ENCODE results near the gene SLC22A5.

Gene SLC22A5

DNA sequence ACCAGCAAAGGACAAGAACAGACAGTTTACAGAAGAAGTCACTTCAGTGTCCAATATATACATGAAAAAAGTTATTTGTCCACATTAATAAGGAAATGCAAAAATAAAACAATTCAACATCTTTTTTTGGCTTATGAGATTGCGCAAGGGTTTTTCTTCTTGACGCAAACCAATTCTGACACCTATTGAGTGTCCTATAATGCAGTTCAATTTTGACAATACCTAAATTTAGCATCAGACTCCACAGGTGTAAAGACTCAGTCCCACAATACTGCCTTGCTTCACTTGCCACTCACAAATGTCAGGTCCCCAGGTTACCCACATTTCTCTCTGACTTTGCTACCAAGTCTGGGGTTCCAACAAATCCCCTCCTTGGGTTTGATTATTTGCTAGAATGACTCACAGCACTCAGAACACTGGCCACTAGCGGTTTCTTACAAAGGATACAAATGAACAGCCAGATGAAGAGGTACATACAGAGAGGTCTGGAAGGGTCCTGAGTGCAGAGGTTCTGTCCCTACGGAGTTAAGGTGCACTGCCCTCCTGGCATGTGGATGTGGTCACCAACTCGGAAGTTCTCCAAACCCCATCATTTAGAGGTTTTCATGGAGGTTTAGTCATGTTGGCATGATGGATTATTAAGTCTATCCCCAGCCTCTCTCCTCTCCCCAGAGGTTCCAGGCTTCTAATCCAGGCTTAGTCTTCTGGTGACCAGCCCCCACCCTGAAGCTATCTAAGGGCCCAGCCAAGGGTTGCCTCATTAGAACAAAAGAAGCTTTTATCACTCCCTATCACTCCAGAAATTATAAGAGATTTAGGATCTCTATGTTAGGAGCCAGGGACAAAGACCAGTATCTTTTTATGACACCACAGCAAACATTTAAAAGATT, 27.0 kb upstream of the SLC22A5 start:
- Histone ChIP-seq H3K27ac (ENCODE audit: low read length) (no peak overlapping the region), H3K36me3 (ENCODE audit: control insufficient read depth in 1 of 2, insufficient read depth in 2 of 2, low read length in 2 of 2) (peaks cover 3 to 11% of the 10 kb centered on the region in 2 donors), H3K27me3 (ENCODE audit: low read depth, low read length) (no peaks in the 10 kb centered on the region), H3K9me3 (ENCODE audit: control insufficient read depth in 1 of 2, low read length in 2 of 2) (no peaks in the 10 kb centered on the region), H3K4me3 (ENCODE audit: low read depth in 1 of 2, low read length in 2 of 2) (no peak overlapping the region), H3K4me1 (ENCODE audit: control insufficient read depth in 1 of 2, insufficient read depth in 2 of 2, low read length in 2 of 2) (no peaks in the 10 kb centered on the region)

DNA sequence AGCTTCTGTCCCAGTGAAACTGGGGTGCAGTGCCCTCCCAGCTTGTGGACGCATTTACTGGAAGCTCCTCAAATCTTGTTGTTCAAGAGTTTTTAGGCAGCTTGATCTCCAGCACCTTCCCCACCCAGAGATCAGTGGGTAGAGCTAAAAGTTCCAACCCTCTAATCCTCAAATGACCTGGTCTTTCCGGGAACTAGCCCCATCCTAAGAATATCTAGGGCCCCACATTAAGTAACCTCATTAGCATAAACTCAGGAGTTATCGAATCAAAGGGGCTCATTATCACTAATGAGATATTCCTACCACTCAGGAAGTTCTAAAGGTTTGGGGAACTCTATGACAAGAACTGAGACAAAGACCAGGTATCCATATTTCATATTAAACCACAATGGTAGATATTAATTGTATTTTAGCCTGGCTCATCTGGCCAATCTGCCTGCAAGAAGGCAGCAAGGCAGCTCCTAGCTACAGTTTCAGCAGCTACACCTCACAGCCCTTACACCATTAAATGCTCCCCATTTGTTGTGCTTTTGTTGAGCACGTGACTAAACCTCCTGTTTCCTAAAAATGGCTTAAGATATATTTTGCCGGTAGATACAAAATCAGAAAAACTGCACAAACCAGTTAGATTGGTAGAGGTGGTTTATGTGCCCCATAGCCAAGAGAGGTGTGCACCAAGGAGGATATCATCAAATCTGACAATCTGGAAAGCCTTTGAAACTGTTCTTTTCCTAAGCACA, 24.6 kb upstream of the SLC22A5 start:
- Histone ChIP-seq H3K9me3 (ENCODE audit: control insufficient read depth in 1 of 2, low read length in 2 of 2) (peaks cover 0 to 5% of the 10 kb centered on the region in 2 donors), H3K4me1 (ENCODE audit: control insufficient read depth in 1 of 2, insufficient read depth in 2 of 2, low read length in 2 of 2) (no peaks in the 10 kb centered on the region), H3K27ac (ENCODE audit: low read length) (no peak overlapping the region), H3K4me3 (ENCODE audit: low read depth in 1 of 2, low read length in 2 of 2) (no peak overlapping the region), H3K27me3 (ENCODE audit: low read depth, low read length) (no peaks in the 10 kb centered on the region), H3K36me3 (ENCODE audit: control insufficient read depth in 1 of 2, insufficient read depth in 2 of 2, low read length in 2 of 2) (peaks cover 5 to 13% of the 10 kb centered on the region in 2 donors)

DNA sequence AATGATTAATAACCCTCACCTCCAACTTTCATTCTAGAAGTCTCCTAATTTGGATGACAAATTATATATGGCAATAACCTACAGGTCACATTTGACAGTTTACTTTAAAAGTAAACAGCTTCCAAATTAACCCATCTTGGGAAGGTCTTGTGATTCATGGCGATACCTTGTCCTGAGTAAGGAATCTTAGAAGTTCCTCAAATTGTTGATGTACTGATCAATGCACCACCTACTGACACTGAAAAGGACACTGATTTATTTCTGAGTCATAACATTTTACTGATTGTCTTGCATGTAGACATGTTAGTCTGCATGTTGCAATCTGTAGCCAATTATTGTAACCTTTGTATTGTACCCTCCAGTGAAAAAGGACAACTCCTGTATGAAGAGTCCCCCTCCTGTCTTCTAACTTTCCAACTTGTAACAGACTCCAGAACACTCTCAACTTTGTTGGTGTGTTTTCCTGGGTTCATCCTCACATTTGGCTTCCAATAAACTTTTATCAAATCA, 16.0 kb upstream of the SLC22A5 start:
- H3K4me3 ChIP-seq (ENCODE audit: low read depth in 1 of 2, low read length in 2 of 2), result no peak overlapping the region
- H3K27ac ChIP-seq (ENCODE audit: low read length), result no peak overlapping the region
- H3K9me3 ChIP-seq (ENCODE audit: control insufficient read depth in 1 of 2, low read length in 2 of 2), result peaks cover 0 to 5% of the 10 kb centered on the region in 2 donors
- peaks cover 4 to 10% of the 10 kb centered on the region in 2 donors for H3K36me3 ChIP-seq (ENCODE audit: control insufficient read depth in 1 of 2, insufficient read depth in 2 of 2, low read length in 2 of 2)
- H3K27me3 ChIP-seq (ENCODE audit: low read depth, low read length), result no peaks in the 10 kb centered on the region
- no peaks in the 10 kb centered on the region for H3K4me1 ChIP-seq (ENCODE audit: control insufficient read depth in 1 of 2, insufficient read depth in 2 of 2, low read length in 2 of 2)

DNA sequence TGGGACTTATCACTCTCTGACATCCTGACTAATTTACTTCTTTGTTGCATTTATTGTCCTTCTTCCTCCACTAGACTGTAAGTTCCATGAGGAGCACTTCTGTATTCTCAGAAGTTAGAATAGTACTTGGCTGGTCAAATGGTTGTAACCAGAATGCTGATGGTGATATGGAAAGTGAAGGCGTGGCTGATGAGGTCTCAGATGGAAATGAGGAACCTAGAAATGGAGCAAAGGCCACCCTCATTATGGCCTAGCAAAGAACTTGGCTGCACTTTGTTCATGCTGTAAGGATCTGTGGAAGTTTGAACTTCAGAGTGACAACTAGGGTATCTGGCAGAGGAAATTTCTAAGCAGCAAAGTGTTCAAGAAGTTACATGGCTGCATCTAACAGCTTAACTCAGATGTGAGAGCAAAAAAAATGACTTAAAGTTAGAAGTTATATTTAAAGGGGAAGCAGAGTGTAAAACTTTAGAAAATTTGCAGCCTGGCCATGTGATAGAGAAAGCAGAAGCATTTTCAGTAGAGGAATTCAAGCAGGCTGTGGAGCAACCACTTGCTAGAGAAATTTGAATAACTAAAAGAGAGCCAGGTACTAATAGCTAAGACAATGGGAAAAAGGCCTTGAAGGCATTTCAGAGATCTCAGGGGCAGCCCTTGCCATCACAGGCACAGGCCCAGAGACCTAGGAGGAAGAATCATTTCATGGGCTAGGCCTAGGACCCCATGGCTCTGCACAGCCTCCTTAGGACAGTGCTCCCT, 14.9 kb upstream of the SLC22A5 start:
- Histone ChIP-seq H3K4me3 (ENCODE audit: low read depth in 1 of 2, low read length in 2 of 2) (no peak overlapping the region), H3K27ac (ENCODE audit: low read length) (peak overlapping the region; percentile 6), H3K9me3 (ENCODE audit: control insufficient read depth in 1 of 2, low read length in 2 of 2) (peaks cover 0 to under 1% of the 10 kb centered on the region in 2 donors), H3K27me3 (ENCODE audit: low read depth, low read length) (no peaks in the 10 kb centered on the region), H3K4me1 (ENCODE audit: control insufficient read depth in 1 of 2, insufficient read depth in 2 of 2, low read length in 2 of 2) (no peaks in the 10 kb centered on the region), H3K36me3 (ENCODE audit: control insufficient read depth in 1 of 2, insufficient read depth in 2 of 2, low read length in 2 of 2) (peaks cover under 1 to 4% of the 10 kb centered on the region in 2 donors)

DNA sequence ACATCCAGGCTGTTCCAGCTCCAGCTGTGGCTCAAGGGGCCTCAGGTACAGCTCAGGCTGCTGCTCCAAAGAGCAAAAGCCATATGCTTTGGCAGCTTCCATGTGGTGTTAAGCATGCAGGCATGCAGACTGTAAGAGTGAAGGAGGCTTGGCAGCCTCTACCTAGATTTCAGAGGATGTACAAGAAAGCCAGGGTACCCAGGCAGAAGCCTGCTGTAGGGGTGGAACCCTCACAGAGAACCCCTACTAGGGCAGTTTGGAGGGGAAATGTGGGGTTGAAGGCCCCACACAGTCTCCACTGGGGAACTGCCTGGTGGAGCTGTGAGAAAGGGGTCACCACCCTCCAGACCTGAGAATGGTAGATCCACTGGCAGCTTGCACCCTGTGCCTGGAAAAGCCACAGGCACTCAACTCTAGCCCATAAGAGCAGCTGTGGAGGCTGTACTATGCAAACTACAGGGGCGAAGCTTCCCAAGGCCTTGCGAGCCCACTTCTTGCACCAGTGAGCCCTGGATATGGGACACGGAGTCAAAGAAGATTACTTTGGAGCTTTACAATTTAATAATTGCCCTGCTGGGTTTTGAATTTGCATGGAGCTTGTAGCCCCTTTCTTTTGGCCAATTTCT, 14.3 kb upstream of the SLC22A5 start:
- no peak overlapping the region for H3K27ac ChIP-seq (ENCODE audit: low read length)
- H3K9me3 ChIP-seq (ENCODE audit: control insufficient read depth in 1 of 2, low read length in 2 of 2), result no peaks in the 10 kb centered on the region
- no peak overlapping the region for H3K4me3 ChIP-seq (ENCODE audit: low read depth in 1 of 2, low read length in 2 of 2)

DNA sequence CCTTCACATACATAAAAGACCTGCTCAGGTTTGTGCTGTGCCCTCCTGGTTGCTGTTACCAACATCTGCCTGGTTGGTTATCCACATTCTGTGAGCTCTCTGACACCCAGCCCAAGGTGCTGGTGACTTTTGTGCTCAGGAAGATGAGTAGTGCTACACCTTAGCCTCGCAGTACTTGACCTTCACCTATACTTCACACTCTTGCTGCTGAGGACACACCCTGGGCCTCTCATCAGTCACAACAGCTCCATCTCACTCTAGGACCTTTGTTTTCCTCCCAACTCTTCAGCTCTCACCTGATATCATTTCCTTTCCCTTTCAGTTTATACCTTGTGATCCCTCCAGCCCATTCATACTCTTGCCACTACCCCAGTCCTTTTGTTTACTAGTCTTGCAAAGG, 10.7 kb upstream of the SLC22A5 start:
- H3K27me3 ChIP-seq (ENCODE audit: low read depth, low read length), result no peaks in the 10 kb centered on the region
- no peak overlapping the region for H3K27ac ChIP-seq (ENCODE audit: low read length)
- H3K4me1 ChIP-seq (ENCODE audit: control insufficient read depth in 1 of 2, insufficient read depth in 2 of 2, low read length in 2 of 2), result no peaks in the 10 kb centered on the region
- H3K9me3 ChIP-seq (ENCODE audit: control insufficient read depth in 1 of 2, low read length in 2 of 2), result no peaks in the 10 kb centered on the region
- no peak overlapping the region for H3K4me3 ChIP-seq (ENCODE audit: low read depth in 1 of 2, low read length in 2 of 2)
- no peaks in the 10 kb centered on the region for H3K36me3 ChIP-seq (ENCODE audit: control insufficient read depth in 1 of 2, insufficient read depth in 2 of 2, low read length in 2 of 2)

More for the DNA sequence above, 14.3 kb upstream of the SLC22A5 start:
- Histone ChIP-seq H3K27me3 (ENCODE audit: low read depth, low read length) (no peaks in the 10 kb centered on the region), H3K36me3 (ENCODE audit: control insufficient read depth in 1 of 2, insufficient read depth in 2 of 2, low read length in 2 of 2) (peaks cover 0 to 4% of the 10 kb centered on the region in 2 donors), H3K4me1 (ENCODE audit: control insufficient read depth in 1 of 2, insufficient read depth in 2 of 2, low read length in 2 of 2) (no peaks in the 10 kb centered on the region)

DNA sequence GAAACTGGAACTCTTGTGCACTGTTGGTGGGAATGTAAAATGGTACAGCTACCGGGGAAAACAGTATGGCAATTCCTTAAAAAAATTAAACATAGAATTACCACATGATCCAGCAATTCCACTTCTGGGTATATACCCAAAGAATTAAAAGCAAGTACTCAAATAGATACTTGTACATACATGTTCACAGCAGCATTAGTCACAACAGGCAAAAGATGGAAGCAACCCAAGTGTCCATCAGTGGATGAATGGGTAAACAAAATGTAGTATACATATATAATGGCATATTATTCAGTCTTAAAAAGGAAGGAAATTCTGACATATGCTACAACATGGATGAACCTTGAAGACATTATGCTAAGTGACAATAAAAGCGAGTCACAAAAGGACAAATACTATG, 7.4 kb upstream of the SLC22A5 start:
- H3K4me1 ChIP-seq (ENCODE audit: control insufficient read depth in 1 of 2, insufficient read depth in 2 of 2, low read length in 2 of 2), result no peaks in the 10 kb centered on the region
- H3K9me3 ChIP-seq (ENCODE audit: control insufficient read depth in 1 of 2, low read length in 2 of 2), result no peaks in the 10 kb centered on the region
- no peak overlapping the region for H3K4me3 ChIP-seq (ENCODE audit: low read depth in 1 of 2, low read length in 2 of 2)
- no peaks in the 10 kb centered on the region for H3K36me3 ChIP-seq (ENCODE audit: control insufficient read depth in 1 of 2, insufficient read depth in 2 of 2, low read length in 2 of 2)
- H3K27ac ChIP-seq (ENCODE audit: low read length), result no peak overlapping the region
- H3K27me3 ChIP-seq (ENCODE audit: low read depth, low read length), result no peaks in the 10 kb centered on the region

DNA sequence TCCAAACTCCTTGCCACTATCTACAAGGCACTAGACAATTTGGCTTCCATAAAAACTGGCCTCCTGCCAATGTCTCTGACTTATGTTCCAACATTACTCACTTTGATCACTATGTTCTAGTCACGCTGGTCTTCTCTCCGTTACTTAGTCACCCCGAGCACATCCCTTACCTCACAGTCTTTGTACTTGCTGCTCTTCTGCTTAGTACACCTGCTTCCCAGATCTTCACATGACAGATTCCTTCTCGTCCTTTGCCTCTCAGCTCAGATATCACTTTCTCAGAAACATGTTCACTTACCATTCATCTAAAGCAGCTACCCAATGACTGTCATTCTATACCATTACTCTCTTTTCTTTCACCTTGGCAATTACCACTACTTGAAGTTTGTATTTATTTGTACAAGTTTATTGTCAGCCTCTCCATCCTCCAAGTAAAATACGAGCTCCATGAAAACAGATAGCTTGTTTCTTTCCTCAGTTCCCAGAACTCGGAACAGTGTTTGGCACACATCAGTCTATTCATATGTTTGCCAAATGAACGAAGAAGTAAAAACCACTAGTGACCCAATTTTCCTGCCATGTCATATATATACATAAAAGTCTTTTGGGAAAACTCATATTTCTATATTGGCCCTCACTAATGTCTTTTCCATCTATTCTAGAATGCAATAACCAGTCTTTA, 5.9 kb upstream of the SLC22A5 start:
- Histone ChIP-seq H3K9me3 (ENCODE audit: control insufficient read depth in 1 of 2, low read length in 2 of 2) (no peaks in the 10 kb centered on the region), H3K27ac (ENCODE audit: low read length) (peak overlapping the region; percentile 28), H3K36me3 (ENCODE audit: control insufficient read depth in 1 of 2, insufficient read depth in 2 of 2, low read length in 2 of 2) (no peaks in the 10 kb centered on the region), H3K27me3 (ENCODE audit: low read depth, low read length) (no peaks in the 10 kb centered on the region), H3K4me1 (ENCODE audit: control insufficient read depth in 1 of 2, insufficient read depth in 2 of 2, low read length in 2 of 2) (no peaks in the 10 kb centered on the region), H3K4me3 (ENCODE audit: low read depth in 1 of 2, low read length in 2 of 2) (no peak overlapping the region)

DNA sequence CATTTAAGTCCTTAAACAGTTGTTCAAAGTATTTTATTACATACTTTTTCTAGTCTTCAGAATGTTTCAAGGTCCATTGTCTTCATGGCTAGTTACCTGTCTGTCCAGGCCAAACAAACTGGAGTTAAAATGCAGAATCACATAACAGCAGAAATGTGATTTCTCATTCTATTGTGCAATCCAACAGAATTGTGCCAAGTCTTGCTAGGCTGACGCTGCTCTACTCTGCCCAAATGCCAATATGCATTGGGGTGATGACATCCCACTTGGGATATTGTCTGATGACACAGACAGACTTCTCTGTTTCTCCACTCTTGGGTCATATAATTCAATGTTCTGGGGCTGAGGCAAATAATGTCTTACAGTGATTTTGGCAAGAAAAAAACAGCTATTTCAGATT, 5.2 kb upstream of the SLC22A5 start:
- H3K27me3 ChIP-seq (ENCODE audit: low read depth, low read length), result no peaks in the 10 kb centered on the region
- H3K27ac ChIP-seq (ENCODE audit: low read length), result peak overlapping the region; percentile 25
- no peak overlapping the region for H3K4me3 ChIP-seq (ENCODE audit: low read depth in 1 of 2, low read length in 2 of 2)
- no peaks in the 10 kb centered on the region for H3K36me3 ChIP-seq (ENCODE audit: control insufficient read depth in 1 of 2, insufficient read depth in 2 of 2, low read length in 2 of 2)
- no peaks in the 10 kb centered on the region for H3K9me3 ChIP-seq (ENCODE audit: control insufficient read depth in 1 of 2, low read length in 2 of 2)
- H3K4me1 ChIP-seq (ENCODE audit: control insufficient read depth in 1 of 2, insufficient read depth in 2 of 2, low read length in 2 of 2), result peaks cover 0 to 6% of the 10 kb centered on the region in 2 donors

DNA sequence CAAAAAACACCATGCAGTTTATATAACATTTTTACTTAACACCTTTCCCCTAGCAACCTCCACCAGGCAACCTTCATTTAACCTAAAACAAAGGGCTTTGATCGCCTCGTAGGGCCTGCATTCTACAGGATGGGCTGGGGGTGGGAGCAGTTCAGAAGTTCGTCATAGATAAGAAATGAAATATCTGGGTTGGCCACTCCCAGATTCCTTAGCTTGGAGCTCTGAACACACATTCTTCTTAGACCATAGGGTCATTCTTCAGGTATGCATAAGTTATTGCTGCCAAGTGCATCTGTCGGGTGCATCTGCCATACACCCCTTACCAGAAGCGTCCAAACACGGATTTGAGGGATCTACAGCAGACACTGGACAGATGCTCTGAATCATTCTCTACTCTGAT, 4.3 kb upstream of the SLC22A5 start:
- Histone ChIP-seq H3K27me3 (ENCODE audit: low read depth, low read length) (no peaks in the 10 kb centered on the region), H3K4me1 (ENCODE audit: control insufficient read depth in 1 of 2, insufficient read depth in 2 of 2, low read length in 2 of 2) (peaks cover 0 to 8% of the 10 kb centered on the region in 2 donors), H3K27ac (ENCODE audit: low read length) (no peak overlapping the region)

More for the DNA sequence above, 4.3 kb upstream of the SLC22A5 start:
- H3K36me3 ChIP-seq (ENCODE audit: control insufficient read depth in 1 of 2, insufficient read depth in 2 of 2, low read length in 2 of 2), result no peaks in the 10 kb centered on the region
- H3K9me3 ChIP-seq (ENCODE audit: control insufficient read depth in 1 of 2, low read length in 2 of 2), result no peaks in the 10 kb centered on the region
- H3K4me3 ChIP-seq (ENCODE audit: low read depth in 1 of 2, low read length in 2 of 2), result no peak overlapping the region

Measured in muscle layer of duodenum (tissue), 2 donors.